Measurements from ENCODE around the gene FOCAD.

DNA sequence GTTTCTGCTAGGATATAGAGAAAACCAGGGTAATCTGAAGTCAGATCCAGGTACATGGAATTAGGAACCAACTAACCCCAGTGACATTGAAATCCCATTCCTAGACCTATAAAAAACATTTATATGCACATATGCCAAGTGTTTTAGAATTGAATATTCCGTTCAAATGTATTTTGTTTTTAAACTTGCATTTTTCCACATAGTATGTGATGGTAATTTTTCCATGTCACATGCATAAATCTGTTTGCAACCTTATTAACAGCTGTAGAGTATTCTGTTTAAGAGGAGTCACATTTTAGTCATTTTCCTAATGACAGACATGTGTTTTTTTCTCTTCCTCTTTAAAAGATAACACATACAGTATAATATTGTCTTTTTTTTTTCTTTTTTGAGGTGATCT is 50.2 kb downstream of the FOCAD start:
- TF ChIP-seq, protein P1, sequence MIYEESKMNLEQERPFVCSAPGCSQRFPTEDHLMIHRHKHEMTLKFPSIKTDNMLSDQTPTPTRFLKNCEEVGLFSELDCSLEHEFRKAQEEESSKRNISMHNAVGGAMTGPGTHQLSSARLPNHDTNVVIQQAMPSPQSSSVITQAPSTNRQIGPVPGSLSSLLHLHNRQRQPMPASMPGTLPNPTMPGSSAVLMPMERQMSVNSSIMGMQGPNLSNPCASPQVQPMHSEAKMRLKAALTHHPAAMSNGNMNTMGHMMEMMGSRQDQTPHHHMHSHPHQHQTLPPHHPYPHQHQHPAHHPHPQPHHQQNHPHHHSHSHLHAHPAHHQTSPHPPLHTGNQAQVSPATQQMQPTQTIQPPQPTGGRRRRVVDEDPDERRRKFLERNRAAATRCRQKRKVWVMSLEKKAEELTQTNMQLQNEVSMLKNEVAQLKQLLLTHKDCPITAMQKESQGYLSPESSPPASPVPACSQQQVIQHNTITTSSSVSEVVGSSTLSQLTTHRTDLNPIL (CRISPR knock-in tag; IDR thresholded peaks at IDR 0.05; ENCODE audit: low read depth): no peak
- TF ChIP-seq ZFP3 (CRISPR knock-in tag; IDR thresholded peaks at IDR 0.05) (no peak), ZNF70 (CRISPR knock-in tag; IDR thresholded peaks at IDR 0.05) (no peak), OSR1 (CRISPR knock-in tag; IDR thresholded peaks at IDR 0.05) (no peak)
- TF ChIP-seq, protein P2, sequence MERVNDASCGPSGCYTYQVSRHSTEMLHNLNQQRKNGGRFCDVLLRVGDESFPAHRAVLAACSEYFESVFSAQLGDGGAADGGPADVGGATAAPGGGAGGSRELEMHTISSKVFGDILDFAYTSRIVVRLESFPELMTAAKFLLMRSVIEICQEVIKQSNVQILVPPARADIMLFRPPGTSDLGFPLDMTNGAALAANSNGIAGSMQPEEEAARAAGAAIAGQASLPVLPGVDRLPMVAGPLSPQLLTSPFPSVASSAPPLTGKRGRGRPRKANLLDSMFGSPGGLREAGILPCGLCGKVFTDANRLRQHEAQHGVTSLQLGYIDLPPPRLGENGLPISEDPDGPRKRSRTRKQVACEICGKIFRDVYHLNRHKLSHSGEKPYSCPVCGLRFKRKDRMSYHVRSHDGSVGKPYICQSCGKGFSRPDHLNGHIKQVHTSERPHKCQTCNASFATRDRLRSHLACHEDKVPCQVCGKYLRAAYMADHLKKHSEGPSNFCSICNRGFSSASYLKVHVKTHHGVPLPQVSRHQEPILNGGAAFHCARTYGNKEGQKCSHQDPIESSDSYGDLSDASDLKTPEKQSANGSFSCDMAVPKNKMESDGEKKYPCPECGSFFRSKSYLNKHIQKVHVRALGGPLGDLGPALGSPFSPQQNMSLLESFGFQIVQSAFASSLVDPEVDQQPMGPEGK (CRISPR knock-in tag; IDR thresholded peaks at IDR 0.05; ENCODE audit: borderline replicate concordance): no peak

Measured in SK-N-SH treated with all-trans-retinoic acid at 6 μM for 48 hours (cell line).